A204.1 (cell line): ENCODE measurements around the gene GTSE1.

Experiments used
- FAIRE-seq: peaks from 2 replicates; lab custom pipeline; 2012; peaks lifted over from hg19 to GRCh38; lab: Jason Lieb, UNC

GTSE1 gene

GRCh38 chr22:46327691-46328465 is 31.2 kb downstream of the GTSE1 start:
- no peak for FAIRE-seq

- no peak for FAIRE-seq
Observed at GRCh38 chr22:46328797-46329196, 32.1 kb downstream of the GTSE1 start.

GRCh38 chr22:46329616-46330015 is 32.9 kb downstream of the GTSE1 start:
- no peak for FAIRE-seq

DNA sequence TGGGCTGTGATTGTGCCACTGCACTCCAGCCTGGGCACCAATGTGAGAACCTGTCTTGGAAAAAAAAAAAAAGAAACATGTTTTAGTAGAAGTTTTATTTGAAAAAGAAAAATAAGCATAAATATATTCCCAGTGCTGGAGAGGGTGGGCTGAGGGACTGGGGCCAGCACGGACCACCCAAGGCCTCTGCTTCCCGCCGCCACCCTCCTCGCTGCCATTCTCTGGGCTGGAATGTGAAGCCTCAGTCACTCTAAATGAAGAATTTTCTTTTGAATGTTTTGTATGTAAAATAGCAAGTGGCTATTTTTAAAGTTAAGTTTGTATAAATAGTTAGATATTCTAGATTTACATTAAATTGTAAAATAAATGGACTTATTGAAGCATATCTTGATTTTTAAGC is 33.8 kb downstream of the GTSE1 start:
- FAIRE-seq = no peak

- FAIRE-seq = no peak
Observed at GRCh38 chr22:46331496-46331895, 34.8 kb downstream of the GTSE1 start.

DNA sequence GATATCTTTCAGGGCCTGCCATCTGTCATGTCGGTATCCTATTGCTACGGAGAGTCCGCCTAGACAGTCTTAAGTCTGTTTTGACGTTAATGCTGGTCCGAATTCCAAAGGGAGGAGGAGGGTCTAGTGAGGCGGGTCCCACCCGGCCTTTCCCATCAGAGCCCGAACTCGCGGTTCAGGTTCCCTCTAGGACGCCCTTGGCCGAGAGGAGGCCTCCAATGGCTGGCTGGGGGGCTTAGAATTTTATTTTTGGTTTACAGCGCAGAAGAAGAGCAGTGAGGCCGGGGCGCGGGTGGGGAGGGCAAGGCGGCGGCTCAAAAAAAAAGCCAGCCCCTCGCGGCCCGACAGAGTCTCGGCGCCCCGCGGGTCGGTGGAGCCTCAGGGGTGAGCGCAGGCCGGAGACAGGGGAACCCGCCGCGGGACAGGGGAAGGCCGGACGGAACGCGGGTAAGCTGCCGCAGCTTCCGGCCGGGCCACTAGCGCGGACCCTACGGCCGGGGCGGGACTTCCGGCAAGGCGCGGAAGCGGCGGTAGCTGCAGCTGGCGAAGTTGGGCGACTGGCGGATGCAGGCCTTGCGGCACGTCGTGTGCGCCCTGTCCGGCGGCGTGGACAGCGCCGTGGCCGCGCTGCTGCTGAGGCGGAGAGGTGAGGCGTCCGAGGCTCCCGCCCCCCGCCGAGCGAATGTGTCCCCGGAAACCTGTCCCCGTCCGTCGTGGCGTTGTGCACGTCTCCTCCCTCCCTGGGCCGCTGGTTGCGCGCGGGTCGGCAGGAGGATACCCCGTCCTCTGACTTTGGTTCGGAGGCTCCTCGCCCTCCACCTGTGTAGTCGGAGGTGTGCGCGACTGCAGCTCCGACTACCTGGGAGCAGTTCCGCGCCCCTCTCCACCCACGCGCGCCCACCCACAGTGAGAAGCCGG is 38.8 kb downstream of the GTSE1 start, which contains the start of gene TRMU:
TRMU (plus strand) TSS at position 514 of the 918 bp plus-strand sequence; CDS start at position 565, 51 bp downstream.
- FAIRE-seq = no peak

DNA sequence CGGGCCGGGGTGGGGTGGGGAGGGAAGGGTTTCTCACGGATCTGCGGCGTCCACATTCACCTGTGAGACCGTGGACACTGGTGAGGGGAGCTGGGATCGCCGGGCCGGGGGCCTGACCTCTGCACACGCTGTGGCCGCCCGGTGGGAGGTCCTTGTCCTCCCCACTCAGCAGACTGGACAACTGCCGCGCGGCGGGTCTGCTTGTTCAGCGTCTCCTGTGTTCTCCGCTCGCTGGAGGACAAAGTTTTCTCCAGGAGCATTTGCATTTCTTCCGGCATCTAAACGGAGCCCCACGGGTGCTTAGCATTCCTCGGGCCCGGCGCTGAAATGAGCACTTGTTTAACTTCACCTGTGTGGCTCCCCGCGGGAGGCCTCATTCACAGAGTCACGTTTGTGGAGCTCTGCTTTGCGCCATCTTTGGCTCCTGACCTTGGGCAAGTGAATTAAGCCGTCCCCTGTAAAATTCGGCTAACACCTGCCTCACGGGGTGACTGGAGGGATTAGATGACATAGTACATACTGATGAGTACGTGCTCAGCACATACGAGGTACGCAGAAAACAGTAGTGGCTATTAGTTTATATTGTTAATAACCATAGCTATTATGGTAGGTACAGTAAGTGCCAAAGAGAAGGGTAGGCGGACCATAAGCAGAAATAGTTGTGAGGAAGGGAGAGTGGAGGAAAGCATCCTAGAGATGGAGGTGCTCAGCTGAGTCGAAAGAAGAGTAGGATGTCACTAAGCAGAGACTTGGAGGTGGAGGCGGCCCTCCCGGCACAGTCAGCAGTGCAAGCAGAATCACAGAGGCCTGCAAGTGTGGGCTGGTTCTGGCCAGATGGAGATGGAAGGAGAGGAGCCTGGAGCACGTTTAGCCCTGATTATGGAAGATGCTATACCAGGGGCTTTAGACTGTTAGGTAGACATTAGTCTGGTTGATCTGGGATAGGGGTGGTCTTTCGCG is 39.7 kb downstream of the GTSE1 start:
- FAIRE-seq = no peak

GRCh38 chr22:46337870-46338269 is 41.2 kb downstream of the GTSE1 start:
- FAIRE-seq = no peak

GRCh38 chr22:46338636-46339035 is 42.0 kb downstream of the GTSE1 start:
- no peak for FAIRE-seq

GRCh38 chr22:46339956-46340355 is 43.3 kb downstream of the GTSE1 start:
- FAIRE-seq = no peak

DNA sequence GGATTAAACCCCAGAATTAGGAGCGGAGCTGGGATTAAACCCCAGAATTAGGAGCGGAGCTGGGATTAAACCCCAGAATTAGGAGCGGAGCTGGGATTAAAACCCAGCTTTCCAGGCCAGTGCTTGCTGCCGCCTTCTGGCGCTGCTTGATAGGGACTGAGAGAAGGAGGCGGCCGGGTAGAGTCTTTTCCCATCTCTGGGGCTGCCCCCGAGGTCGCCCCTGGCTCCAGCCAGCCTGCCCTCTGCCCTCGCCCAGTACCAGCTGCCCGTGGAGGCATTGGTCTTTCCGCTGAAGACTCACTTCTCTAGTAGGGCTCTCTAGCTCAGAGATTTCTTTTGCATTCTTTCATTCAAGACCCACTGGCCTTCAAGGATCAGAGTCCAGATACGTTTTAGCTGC is 44.0 kb downstream of the GTSE1 start:
- no peak for FAIRE-seq

GRCh38 chr22:46346680-46347405 is 50.2 kb downstream of the GTSE1 start:
- FAIRE-seq = no peak

GRCh38 chr22:46347646-46348045 is 51.0 kb downstream of the GTSE1 start:
- FAIRE-seq = no peak

- FAIRE-seq = no peak
Observed at GRCh38 chr22:46348099-46348695, 51.5 kb downstream of the GTSE1 start.

GRCh38 chr22:46349238-46349637 is 52.6 kb downstream of the GTSE1 start:
- FAIRE-seq = no peak

DNA sequence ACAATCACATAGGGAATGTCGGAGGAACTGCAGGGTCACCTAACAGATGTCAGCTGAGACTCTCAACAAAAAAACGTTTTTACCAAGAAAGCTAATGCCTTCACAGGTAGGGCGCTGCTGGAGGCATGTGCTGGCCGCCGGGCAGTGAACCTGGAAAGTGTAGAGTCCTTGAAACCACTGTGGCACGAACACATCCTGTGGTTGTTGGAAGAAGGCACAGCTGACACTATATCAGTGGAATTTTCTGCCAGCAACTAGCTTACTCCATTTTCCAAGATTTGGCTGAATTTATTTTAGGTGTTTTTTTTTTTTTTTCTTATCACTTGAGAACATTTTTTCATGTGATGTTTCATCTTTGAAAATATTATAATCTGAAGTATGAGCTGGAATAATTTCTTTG is 53.0 kb downstream of the GTSE1 start:
- no peak for FAIRE-seq

DNA sequence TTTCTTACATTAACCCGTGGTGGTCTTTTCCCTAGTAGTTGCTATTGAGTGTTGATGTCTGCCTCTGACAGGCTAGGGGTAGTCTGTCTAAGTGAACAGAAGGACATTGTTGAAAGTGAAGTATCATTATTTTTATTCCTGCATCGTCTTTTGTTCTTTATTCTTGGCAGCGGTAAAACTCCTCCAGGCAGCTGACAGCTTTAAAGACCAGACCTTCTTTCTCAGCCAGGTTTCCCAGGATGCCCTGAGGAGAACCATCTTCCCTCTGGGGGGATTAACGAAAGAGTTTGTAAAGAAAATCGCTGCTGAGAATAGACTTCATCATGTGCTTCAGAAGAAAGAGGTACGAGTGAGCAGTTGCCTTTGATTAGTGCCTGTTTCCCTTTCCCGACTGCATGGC is 53.5 kb downstream of the GTSE1 start:
- no peak for FAIRE-seq

GRCh38 chr22:46350646-46351045 is 54.0 kb downstream of the GTSE1 start:
- FAIRE-seq = no peak

DNA sequence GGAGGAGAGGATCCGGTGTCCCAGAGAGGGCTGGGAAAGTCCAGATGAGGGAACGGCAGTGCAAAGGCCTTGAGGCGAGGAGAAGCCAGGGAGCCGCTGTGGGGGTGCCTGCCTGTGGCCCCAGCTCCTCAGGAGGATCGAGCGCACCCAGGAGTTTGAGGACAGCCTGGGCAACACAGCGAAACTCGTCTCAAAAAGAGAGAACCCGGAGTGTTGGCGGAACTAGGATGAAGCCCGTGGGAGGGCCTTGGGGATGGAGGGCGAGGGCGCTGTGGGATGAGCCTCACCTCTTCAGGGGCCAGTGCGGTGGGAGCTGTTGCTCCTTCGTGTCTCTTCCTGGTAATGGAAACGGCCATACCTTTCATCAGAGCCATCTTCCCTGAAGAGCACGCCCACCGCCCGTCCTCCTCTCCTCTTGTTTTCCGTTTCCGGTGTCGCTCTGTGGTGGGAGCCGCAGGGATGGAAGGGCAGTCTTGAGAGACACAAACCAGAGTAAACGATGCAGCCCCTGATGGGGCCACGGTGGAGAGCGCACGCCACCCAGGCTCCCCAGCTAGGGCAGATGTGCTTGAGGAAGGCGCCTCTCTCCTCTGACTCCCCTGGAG is 54.6 kb downstream of the GTSE1 start:
- no peak for FAIRE-seq

GRCh38 chr22:46351767-46352166 is 55.1 kb downstream of the GTSE1 start:
- no peak for FAIRE-seq

DNA sequence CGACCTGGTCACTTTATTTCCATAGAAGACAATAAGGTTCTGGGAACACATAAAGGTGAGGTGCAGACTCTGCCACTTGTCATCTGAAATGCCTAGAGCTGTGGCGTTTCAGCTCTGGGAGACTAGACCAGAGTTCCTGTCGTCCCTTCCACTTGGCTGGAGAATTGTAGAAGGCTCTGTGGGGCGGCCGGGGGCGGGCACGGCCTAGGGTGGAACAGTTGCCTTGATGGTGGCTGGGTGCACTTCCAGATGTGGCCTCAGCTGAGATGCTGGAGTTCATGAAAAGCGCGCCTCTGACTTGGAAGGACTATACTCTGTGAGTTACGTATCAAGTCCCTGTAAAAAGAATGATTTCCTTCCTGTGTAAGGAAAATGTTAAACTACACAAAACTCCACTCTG is 55.6 kb downstream of the GTSE1 start:
- FAIRE-seq = no peak
